HG03558 (cell line): Measurements from ENCODE around the gene TMEM145.
"Not testable (repeated sequence)": the region's sequence is repeated elsewhere in the genome, so short reads cannot be mapped to it uniquely, and the experiment has no call there.

ENCODE experiments used
- ATAC-seq: cut with Tn5 transposase; IDR thresholded peaks from one replicate; pipeline ENCODE4 v1.9.1; 2021; ENCODE audit warnings: moderate number of reproducible peaks; ENCODE audit not compliant: unreplicated experiment; ENCODE audit errors: extremely low read depth

TMEM145 gene

GRCh38 chr19:42311657-42312056 lies 1.5 kb upstream of the TMEM145 start:
- ATAC-seq, result no peak

GRCh38 chr19:42312370-42312769 lies 739 bp upstream of the TMEM145 start:
- ATAC-seq, result no peak

- no peak for ATAC-seq
These were observed 989 bp downstream of the TMEM145 start for GRCh38 chr19:42313840-42314755.

- no peak for ATAC-seq
These were observed 1.9 kb downstream of the TMEM145 start for GRCh38 chr19:42315024-42315423.

- no peak for ATAC-seq
These were observed 3.4 kb downstream of the TMEM145 start for GRCh38 chr19:42316223-42317211.

- ATAC-seq, result no peak
These were observed 4.4 kb downstream of the TMEM145 start for GRCh38 chr19:42317535-42317934.

GRCh38 chr19:42322305-42322704 lies 9.2 kb downstream of the TMEM145 start:
- ATAC-seq, result no peak

GRCh38 chr19:42323473-42323851 lies 10.4 kb downstream of the TMEM145 start:
- ATAC-seq, result no peak

GRCh38 chr19:42323852-42324654 lies 10.9 kb downstream of the TMEM145 start:
- ATAC-seq, result no peak

GRCh38 chr19:42324655-42325307 lies 11.7 kb downstream of the TMEM145 start:
- no peak for ATAC-seq

- peak; percentile 83 for ATAC-seq
These were observed 12.3 kb downstream of the TMEM145 start, which contains the start of gene MEGF8 for GRCh38 chr19:42325308-42325895. MEGF8 (plus strand) TSS chr19:42325635; CDS start chr19:42326244, 609 bp downstream.

GRCh38 chr19:42325896-42326771 lies 13.0 kb downstream of the TMEM145 start:
- peak; percentile 7 for ATAC-seq

- no peak for ATAC-seq
These were observed 13.9 kb downstream of the TMEM145 start for GRCh38 chr19:42326969-42327368.

GRCh38 chr19:42327381-42327780 lies 14.3 kb downstream of the TMEM145 start:
- ATAC-seq, result no peak

- no peak for ATAC-seq
These were observed 15.0 kb downstream of the TMEM145 start for GRCh38 chr19:42328106-42328505.

GRCh38 chr19:42328854-42329253 lies 15.7 kb downstream of the TMEM145 start:
- no peak for ATAC-seq

GRCh38 chr19:42330241-42330711 lies 17.2 kb downstream of the TMEM145 start:
- no peak for ATAC-seq

- not testable (repeated sequence) for ATAC-seq
These were observed 18.2 kb downstream of the TMEM145 start for GRCh38 chr19:42331333-42331732.
